Adrenal gland (tissue), 12 donors: ENCODE measurements around the gene PROSER2. TPM values are rescaled to one million over a fixed set of nuclear protein-coding genes. Genes with fewer than 3 reads are reported as not detected.

Experiments
- DNase-seq, 7 donors: peaks; one replicate each; pipeline ENCODE4 v3.0.0-alpha.2; 2019 to 2020
- H3K27ac ChIP-seq, 5 donors: fragments of 200-600 bp; sonication (generic) in 4 of 5; 1 replicate in 3 of 5; 2 replicates in 2 of 5; pipeline versions ENCODE4 v1.5.1 to v1.8.0; 2016 to 2020; ENCODE audit warnings: mild to moderate bottlenecking in 1 of 5
- H3K27me3 ChIP-seq: fragments of 200-600 bp; 2 replicates; pipeline ENCODE4 v1.8.0; 2021
- H3K36me3 ChIP-seq, 2 donors: fragments of 200-600 bp; replicated peaks in 1 of 2; 1 replicate in 1 of 2; 2 replicates in 1 of 2; pipeline versions ENCODE4 v1.5.1 to v1.8.0; 2018 to 2022
- H3K4me1 ChIP-seq, 2 donors: fragments of 200-600 bp; replicated peaks in 1 of 2; 1 replicate in 1 of 2; 2 replicates in 1 of 2; pipeline versions ENCODE4 v1.5.1 to v1.8.0; 2018 to 2021
- H3K4me3 ChIP-seq, 4 donors: fragments of 200-600 bp; sonication (generic) in 3 of 4; one replicate each; pipeline ENCODE4 v1.5.1; 2016 to 2018
- H3K9me3 ChIP-seq, 3 donors: fragments of 200-600 bp; sonication (generic) in 1 of 3; replicated peaks in 1 of 3; 1 replicate in 2 of 3; 2 replicates in 1 of 3; pipeline versions ENCODE4 v1.5.1 to v1.8.0; 2016 to 2021
- CTCF ChIP-seq, 6 experiments: fragments of 450-650 bp in 4 of 6; fragments of 200-600 bp in 2 of 6; sonication (generic) in 1 of 6; IDR thresholded peaks; 1 replicate in 5 of 6; 2 replicates in 1 of 6; pipeline versions ENCODE4 v1.5.1 to v1.8.0; 2016 to 2021; ENCODE audit warnings: antibody characterized with exemption in 6 of 6, mild to moderate bottlenecking in 2 of 6, moderate library complexity in 1 of 6
- POLR2A ChIP-seq, 2 donors: fragments of 450-650 bp; IDR thresholded peaks; one replicate each; pipeline ENCODE4 v1.6.1; 2017; ENCODE audit warnings: antibody characterized with exemption in 2 of 2, mild to moderate bottlenecking in 2 of 2, moderate library complexity in 1 of 2
- WGBS, 4 donors: extraction: QIAGEN DNeasy Blood & Tissue Kit in 2 of 4; methylation state at CpG; one replicate each; pipeline versions ENCODE4 v1.1.5 to v1.1.7; 2013 to 2017; 5-methylcytosine and 5-hydroxymethylcytosine counted together
- intact Hi-C, 2 donors: fragments of 100-400 bp; cut with DNase I; formaldehyde crosslinking; loops; one replicate each; pipeline versions ENCODE4 v1.14.1 to v1.15.0; 2022 to 2023
- polyA plus RNA-seq, 3 donors: library from polyadenylated mRNA; stranded (reverse); fragments of 200-250 nt in 2 of 3; fragments of 350-450 nt in 1 of 3; fragmentation: Illumina TruSeq in 1 of 3; extraction: RNeasy Lipid Tissue Mini Kit (QIAGEN cat#74804) in 1 of 3; gene quantifications; one replicate each; pipeline ENCODE4 v1.2.3, GENCODE V29; 2013 to 2014
- total RNA-seq, 9 donors: library from RNA; depleted of rRNA in 4 of 9; stranded (reverse); fragments of >200 nt in 4 of 9; fragments of 120-200 nt in 1 of 9; fragmentation: NEBNext Ultra II Directional in 1 of 9; extraction: Animal tissue kit (Norgen Biotek cat#: 25700) in 1 of 9; gene quantifications; one replicate each; pipeline versions ENCODE4 v1.1.0 to v1.2.4, GENCODE V29; 2013 to 2023
- donor health status: healthy with polysubstance abuse.
- donor health status: Bipolar disorder and iron deficiency.
- donor health status: DM: yes; HTN: yes; CAD: no.
- donor health status: DM: no; HTN: no; CAD: no.
- donor health status: DM: no; HTN: no; CAD: no.
- donor health status: DM: yes; HTN: yes; CAD: no.

PROSER2 gene
- total and polyA plus RNA-seq, 12 donors: 0.33 to 16.6 (median 2.3) TPM

GRCh38 chr10:11856089-11856488, 32.9 kb downstream of the PROSER2 start:
- Histone ChIP-seq H3K9me3 (no peaks in the 10 kb centered on the region), H3K4me3 (no peak overlapping the region), H3K27ac (no peak overlapping the region), H3K27me3 (no peaks in the 10 kb centered on the region), H3K4me1 (no peaks in the 10 kb centered on the region), H3K36me3 (no peaks in the 10 kb centered on the region)
- 84 to 88% (median 86%) methylated on average over 16 to 17 of the region's 17 CpGs for WGBS, 4 donors
- intact Hi-C loops: no loop called here
- no peak for DNase-seq
- TF ChIP-seq POLR2A (IDR thresholded peaks at IDR 0.05) (no peak), CTCF (IDR thresholded peaks at IDR 0.05) (no peak)

- TF ChIP-seq POLR2A (IDR thresholded peaks at IDR 0.05) (no peak), CTCF (IDR thresholded peaks at IDR 0.05) (no peak)
- Histone ChIP-seq H3K36me3 (no peaks in the 10 kb centered on the region), H3K4me1 (no peaks in the 10 kb centered on the region), H3K9me3 (no peaks in the 10 kb centered on the region), H3K27ac (no peak overlapping the region), H3K4me3 (no peak overlapping the region), H3K27me3 (no peaks in the 10 kb centered on the region)
- DNase-seq: no peak
- WGBS, 4 donors: 84 to 88% (median 87%) methylated on average over 3 to 8 of the region's 8 CpGs
- intact Hi-C loops: no loop called here
Measured at GRCh38 chr10:11856678-11857077, 33.5 kb downstream of the PROSER2 start.

GRCh38 chr10:11858093-11858492, 34.9 kb downstream of the PROSER2 start:
- no peaks in the 10 kb centered on the region for H3K4me1 ChIP-seq
- no peaks in the 10 kb centered on the region for H3K27me3 ChIP-seq
- H3K36me3 ChIP-seq: no peaks in the 10 kb centered on the region
- no peaks in the 10 kb centered on the region for H3K9me3 ChIP-seq
- H3K27ac ChIP-seq: no peak overlapping the region
- TF ChIP-seq CTCF (IDR thresholded peaks at IDR 0.05) (no peak), POLR2A (IDR thresholded peaks at IDR 0.05) (no peak)
- intact Hi-C loops: no loop called here
- H3K4me3 ChIP-seq: no peak overlapping the region
- no peak for DNase-seq
- 82 to 89% (median 85%) methylated on average over 6 of the region's 6 CpGs for WGBS, 4 donors

- H3K27me3 ChIP-seq: no peaks in the 10 kb centered on the region
- no peaks in the 10 kb centered on the region for H3K9me3 ChIP-seq
- no peak for DNase-seq
- no peak overlapping the region for H3K4me3 ChIP-seq
- TF ChIP-seq POLR2A (IDR thresholded peaks at IDR 0.05) (no peak), CTCF (IDR thresholded peaks at IDR 0.05) (no peak)
- no peak overlapping the region for H3K27ac ChIP-seq
- no peaks in the 10 kb centered on the region for H3K4me1 ChIP-seq
- H3K36me3 ChIP-seq: no peaks in the 10 kb centered on the region
- WGBS, 4 donors: 88 to 91% (median 90%) methylated on average over 11 of the region's 11 CpGs
- intact Hi-C loops: no loop called here
Measured at GRCh38 chr10:11861341-11861740, 38.2 kb downstream of the PROSER2 start.
